WTC11 (cell line): ENCODE data around the gene COL5A1.

ENCODE experiments used
- CTCF ChIP-seq: fragments of 200-600 bp; IDR thresholded peaks from 2 replicates; pipeline ENCODE4 v1.8.0; 2022; ENCODE audit warnings: antibody characterized with exemption
- EMX1 ChIP-seq: fragments of 250-450 bp; sonication (Bioruptor Pico); IDR thresholded peaks from 2 replicates; pipeline ENCODE4 v1.8.0; 2021; ENCODE audit warnings: mild to moderate bottlenecking
- IRF2 ChIP-seq: sonication (generic); formaldehyde crosslinking; IDR thresholded peaks from 2 replicates; pipeline ENCODE4 v1.8.0; 2022; ENCODE audit warnings: low read depth, missing genetic modification reagents, borderline replicate concordance
- MAX ChIP-seq: sonication (generic); formaldehyde crosslinking; IDR thresholded peaks from 2 replicates; pipeline ENCODE4 v1.8.0; 2022; ENCODE audit warnings: mild to moderate bottlenecking, missing genetic modification reagents
- MXD4 ChIP-seq: fragments of 250-450 bp; sonication (Bioruptor Pico); IDR thresholded peaks from 2 replicates; pipeline ENCODE4 v1.8.0; 2021; ENCODE audit warnings: mild to moderate bottlenecking, moderate library complexity, borderline replicate concordance
- NFE2L1 ChIP-seq: sonication (generic); formaldehyde crosslinking; IDR thresholded peaks from 2 replicates; pipeline ENCODE4 v1.8.1; 2023; ENCODE audit warnings: missing genetic modification reagents
- SMAD4 ChIP-seq: sonication (generic); formaldehyde crosslinking; IDR thresholded peaks from 2 replicates; pipeline ENCODE4 v1.8.0; 2022; ENCODE audit warnings: mild to moderate bottlenecking, missing genetic modification reagents
- USF2 ChIP-seq: sonication (generic); formaldehyde crosslinking; IDR thresholded peaks from 2 replicates; pipeline ENCODE4 v1.8.1; 2023; ENCODE audit warnings: mild to moderate bottlenecking, missing genetic modification reagents, moderate library complexity
- ZBTB21 ChIP-seq: sonication (generic); formaldehyde crosslinking; IDR thresholded peaks from 2 replicates; pipeline ENCODE4 v1.8.1; 2023; ENCODE audit warnings: mild to moderate bottlenecking, missing genetic modification reagents, borderline replicate concordance

- TF ChIP-seq USF2 (CRISPR knock-in tag) (no peak), NFE2L1 (CRISPR knock-in tag) (no peak), CTCF (no peak), MXD4 (CRISPR knock-in tag) (no peak), SMAD4 (no peak), ZBTB21 (CRISPR knock-in tag) (no peak), EMX1 (CRISPR knock-in tag) (no peak), MAX (CRISPR knock-in tag) (no peak), IRF2 (CRISPR knock-in tag) (no peak)
Observed at GRCh38 chr9:134605966-134606357, 35.6 kb upstream of the COL5A1 start.
